WTC11 (cell line): ENCODE data around the gene SDHAF2. TPM values are rescaled to one million over a fixed set of nuclear protein-coding genes. Genes with fewer than 3 reads are reported as not detected.

ENCODE experiments used
- ATAC-seq: fragments of 200-7000 bp; cut with Tn5 transposase; 2 replicates; pipeline ENCODE4 v1.10.0; 2021; ENCODE audit warnings: mild to moderate bottlenecking, moderate library complexity
- CTCF ChIA-PET: fragments of 300-600 bp; sonication (Branson Sonifier 250); formaldehyde crosslinking; loops from one replicate; lab custom pipeline; 2021; ENCODE audit warnings: antibody characterized with exemption; lab: Charles Lee
- POLR2A ChIA-PET: fragments of 350-600 bp; sonication (Branson Sonifier 250); formaldehyde crosslinking; loops from one replicate; lab custom pipeline; 2021; ENCODE audit warnings: antibody characterized with exemption; lab: Charles Lee
- DNase-seq: peaks from one replicate; pipeline ENCODE4 v3.0.0; 2021; ENCODE audit warnings: low spot score
- H3K27ac Mint-ChIP-seq: 2 replicates; pipeline ENCODE4 v1.8.0; 2021; ENCODE audit warnings: mixed read lengths
- H3K27me3 Mint-ChIP-seq: 2 replicates; pipeline ENCODE4 v1.8.0; 2021; ENCODE audit warnings: low read depth, mild to moderate bottlenecking, moderate library complexity, mixed read lengths
- H3K36me3 Mint-ChIP-seq: 2 replicates; pipeline ENCODE4 v1.8.0; 2021; ENCODE audit warnings: mixed read lengths
- H3K4me1 Mint-ChIP-seq: 2 replicates; pipeline ENCODE4 v1.8.0; 2022; ENCODE audit warnings: mixed read lengths
- H3K4me3 Mint-ChIP-seq: 2 replicates; pipeline ENCODE4 v1.8.0; 2021; ENCODE audit warnings: mild to moderate bottlenecking, moderate library complexity, mixed read lengths
- H3K9me3 Mint-ChIP-seq: 2 replicates; pipeline ENCODE4 v1.8.0; 2021; ENCODE audit warnings: mixed read lengths
- AFF4 ChIP-seq: sonication (generic); formaldehyde crosslinking; IDR thresholded peaks from 2 replicates; pipeline ENCODE4 v1.8.1; 2023; ENCODE audit warnings: mild to moderate bottlenecking, missing genetic modification reagents, borderline replicate concordance
- EMX1 ChIP-seq: fragments of 250-450 bp; sonication (Bioruptor Pico); IDR thresholded peaks from 2 replicates; pipeline ENCODE4 v1.8.0; 2021; ENCODE audit warnings: mild to moderate bottlenecking
- IRF2 ChIP-seq: sonication (generic); formaldehyde crosslinking; IDR thresholded peaks from 2 replicates; pipeline ENCODE4 v1.8.0; 2022; ENCODE audit warnings: low read depth, missing genetic modification reagents, borderline replicate concordance
- MAX ChIP-seq: sonication (generic); formaldehyde crosslinking; IDR thresholded peaks from 2 replicates; pipeline ENCODE4 v1.8.0; 2022; ENCODE audit warnings: mild to moderate bottlenecking, missing genetic modification reagents
- NFE2L1 ChIP-seq: sonication (generic); formaldehyde crosslinking; IDR thresholded peaks from 2 replicates; pipeline ENCODE4 v1.8.1; 2023; ENCODE audit warnings: missing genetic modification reagents
- OVOL2 ChIP-seq: fragments of 250-450 bp; sonication (Bioruptor Pico); IDR thresholded peaks from 2 replicates; pipeline ENCODE4 v1.9.0; 2021; ENCODE audit warnings: mild to moderate bottlenecking, borderline replicate concordance
- TP53 ChIP-seq: sonication (generic); formaldehyde crosslinking; IDR thresholded peaks from 2 replicates; pipeline ENCODE4 v1.8.1; 2023; ENCODE audit warnings: mild to moderate bottlenecking, missing genetic modification reagents
- ZNF138 ChIP-seq: sonication (generic); formaldehyde crosslinking; conservative IDR thresholded peaks from 2 replicates; pipeline ENCODE4 v1.8.1; 2022; ENCODE audit warnings: mild to moderate bottlenecking, moderate library complexity, missing genetic modification reagents
- ZNF263 ChIP-seq: sonication (generic); formaldehyde crosslinking; IDR thresholded peaks from 2 replicates; pipeline ENCODE4 v1.8.1; 2022; ENCODE audit warnings: low read depth, mild to moderate bottlenecking, moderate library complexity, missing genetic modification reagents
- total RNA-seq: library from RNA; stranded (reverse); gene quantifications from 3 replicates; pipeline ENCODE4 v1.2.3, GENCODE V29; 2021
- TF ChIP-seq, protein P1 (sequence below): sonication (generic); formaldehyde crosslinking; IDR thresholded peaks from 2 replicates; pipeline ENCODE4 v1.8.1; 2022; ENCODE audit warnings: mild to moderate bottlenecking, missing genetic modification reagents, moderate library complexity, borderline replicate concordance
- TF ChIP-seq, protein P2 (sequence below): sonication (generic); formaldehyde crosslinking; IDR thresholded peaks from 2 replicates; pipeline ENCODE4 v1.8.1; 2023; ENCODE audit warnings: mild to moderate bottlenecking, missing genetic modification reagents, moderate library complexity
- TF ChIP-seq, protein P3 (sequence below): fragments of 250-450 bp; sonication (Bioruptor Pico); IDR thresholded peaks from 2 replicates; pipeline ENCODE4 v1.8.0; 2021; ENCODE audit warnings: mild to moderate bottlenecking
- TF ChIP-seq, protein P4 (sequence below): sonication (generic); formaldehyde crosslinking; IDR thresholded peaks from 2 replicates; pipeline ENCODE4 v1.8.0; 2022; ENCODE audit warnings: missing genetic modification reagents

Gene SDHAF2
- total RNA-seq, 1 experiment from 2014 or later = 36.5 TPM

GRCh38 chr11:61480994-61481335 lies 51.0 kb downstream of the SDHAF2 start:
- H3K4me1 Mint-ChIP-seq = peaks cover 32% of the 10 kb centered on the region
- no peak for TF ChIP-seq EMX1
- TF ChIP-seq, protein P1, sequence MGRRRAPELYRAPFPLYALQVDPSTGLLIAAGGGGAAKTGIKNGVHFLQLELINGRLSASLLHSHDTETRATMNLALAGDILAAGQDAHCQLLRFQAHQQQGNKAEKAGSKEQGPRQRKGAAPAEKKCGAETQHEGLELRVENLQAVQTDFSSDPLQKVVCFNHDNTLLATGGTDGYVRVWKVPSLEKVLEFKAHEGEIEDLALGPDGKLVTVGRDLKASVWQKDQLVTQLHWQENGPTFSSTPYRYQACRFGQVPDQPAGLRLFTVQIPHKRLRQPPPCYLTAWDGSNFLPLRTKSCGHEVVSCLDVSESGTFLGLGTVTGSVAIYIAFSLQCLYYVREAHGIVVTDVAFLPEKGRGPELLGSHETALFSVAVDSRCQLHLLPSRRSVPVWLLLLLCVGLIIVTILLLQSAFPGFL = no peak
- no peak for TF ChIP-seq OVOL2 (CRISPR knock-in tag)
- TF ChIP-seq, all 79 proteins: peak for 0
- Mint-ChIP-seq H3K4me3 (no peak overlapping the region), H3K9me3 (no peaks in the 10 kb centered on the region), H3K36me3 (no peaks in the 10 kb centered on the region), H3K27me3 (peaks cover 6% of the 10 kb centered on the region; the same call in 1 of the 2 replicates), H3K27ac (no peak overlapping the region)
- CTCF ChIA-PET = interaction anchor here (0.7 to 11.7 kb wide), 18 partner anchors 11 to 266 kb away, joined by 3 to 552 read pairs (median 7); partner anchors contain the start of gene LRRC10B
- ATAC-seq (peak; percentile 70), DNase-seq (peak; percentile 87)
- POLR2A ChIA-PET = no interaction called here

- ATAC-seq = no peak
- Mint-ChIP-seq H3K36me3 (0 out of 2 replicates have a peak, but pooled peaks cover 2% of the 10 kb centered on the region), H3K27me3 (peaks cover 10% of the 10 kb centered on the region; the same call in 1 of the 2 replicates), H3K9me3 (no peaks in the 10 kb centered on the region), H3K27ac (no peak overlapping the region), H3K4me3 (no peak overlapping the region), H3K4me1 (peaks cover 38% of the 10 kb centered on the region)
- DNase-seq = no peak
- ChIA-PET POLR2A (interaction anchor here (1.0 kb wide), 1 partner anchor 27 kb away, joined by 5 read pairs; the partner anchor contains the start of gene LRRC10B), CTCF (interaction anchor here (0.6 to 11.7 kb wide), 58 partner anchors 10 to 251 kb away, joined by 3 to 552 read pairs (median 6); partner anchors contain the start of genes CPSF7, CYB561A3, LRRC10B and SDHAF2)
- TF ChIP-seq, protein P2, sequence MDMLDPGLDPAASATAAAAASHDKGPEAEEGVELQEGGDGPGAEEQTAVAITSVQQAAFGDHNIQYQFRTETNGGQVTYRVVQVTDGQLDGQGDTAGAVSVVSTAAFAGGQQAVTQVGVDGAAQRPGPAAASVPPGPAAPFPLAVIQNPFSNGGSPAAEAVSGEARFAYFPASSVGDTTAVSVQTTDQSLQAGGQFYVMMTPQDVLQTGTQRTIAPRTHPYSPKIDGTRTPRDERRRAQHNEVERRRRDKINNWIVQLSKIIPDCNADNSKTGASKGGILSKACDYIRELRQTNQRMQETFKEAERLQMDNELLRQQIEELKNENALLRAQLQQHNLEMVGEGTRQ (CRISPR knock-in tag) = no peak
- no peak for TF ChIP-seq IRF2 (CRISPR knock-in tag)
- TF ChIP-seq, protein P3, sequence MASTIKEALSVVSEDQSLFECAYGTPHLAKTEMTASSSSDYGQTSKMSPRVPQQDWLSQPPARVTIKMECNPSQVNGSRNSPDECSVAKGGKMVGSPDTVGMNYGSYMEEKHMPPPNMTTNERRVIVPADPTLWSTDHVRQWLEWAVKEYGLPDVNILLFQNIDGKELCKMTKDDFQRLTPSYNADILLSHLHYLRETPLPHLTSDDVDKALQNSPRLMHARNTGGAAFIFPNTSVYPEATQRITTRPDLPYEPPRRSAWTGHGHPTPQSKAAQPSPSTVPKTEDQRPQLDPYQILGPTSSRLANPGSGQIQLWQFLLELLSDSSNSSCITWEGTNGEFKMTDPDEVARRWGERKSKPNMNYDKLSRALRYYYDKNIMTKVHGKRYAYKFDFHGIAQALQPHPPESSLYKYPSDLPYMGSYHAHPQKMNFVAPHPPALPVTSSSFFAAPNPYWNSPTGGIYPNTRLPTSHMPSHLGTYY (CRISPR knock-in tag) = no peak
- TF ChIP-seq, protein P4, sequence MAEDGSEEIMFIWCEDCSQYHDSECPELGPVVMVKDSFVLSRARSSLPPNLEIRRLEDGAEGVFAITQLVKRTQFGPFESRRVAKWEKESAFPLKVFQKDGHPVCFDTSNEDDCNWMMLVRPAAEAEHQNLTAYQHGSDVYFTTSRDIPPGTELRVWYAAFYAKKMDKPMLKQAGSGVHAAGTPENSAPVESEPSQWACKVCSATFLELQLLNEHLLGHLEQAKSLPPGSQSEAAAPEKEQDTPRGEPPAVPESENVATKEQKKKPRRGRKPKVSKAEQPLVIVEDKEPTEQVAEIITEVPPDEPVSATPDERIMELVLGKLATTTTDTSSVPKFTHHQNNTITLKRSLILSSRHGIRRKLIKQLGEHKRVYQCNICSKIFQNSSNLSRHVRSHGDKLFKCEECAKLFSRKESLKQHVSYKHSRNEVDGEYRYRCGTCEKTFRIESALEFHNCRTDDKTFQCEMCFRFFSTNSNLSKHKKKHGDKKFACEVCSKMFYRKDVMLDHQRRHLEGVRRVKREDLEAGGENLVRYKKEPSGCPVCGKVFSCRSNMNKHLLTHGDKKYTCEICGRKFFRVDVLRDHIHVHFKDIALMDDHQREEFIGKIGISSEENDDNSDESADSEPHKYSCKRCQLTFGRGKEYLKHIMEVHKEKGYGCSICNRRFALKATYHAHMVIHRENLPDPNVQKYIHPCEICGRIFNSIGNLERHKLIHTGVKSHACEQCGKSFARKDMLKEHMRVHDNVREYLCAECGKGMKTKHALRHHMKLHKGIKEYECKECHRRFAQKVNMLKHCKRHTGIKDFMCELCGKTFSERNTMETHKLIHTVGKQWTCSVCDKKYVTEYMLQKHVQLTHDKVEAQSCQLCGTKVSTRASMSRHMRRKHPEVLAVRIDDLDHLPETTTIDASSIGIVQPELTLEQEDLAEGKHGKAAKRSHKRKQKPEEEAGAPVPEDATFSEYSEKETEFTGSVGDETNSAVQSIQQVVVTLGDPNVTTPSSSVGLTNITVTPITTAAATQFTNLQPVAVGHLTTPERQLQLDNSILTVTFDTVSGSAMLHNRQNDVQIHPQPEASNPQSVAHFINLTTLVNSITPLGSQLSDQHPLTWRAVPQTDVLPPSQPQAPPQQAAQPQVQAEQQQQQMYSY = no peak
- no peak for TF ChIP-seq ZNF263 (CRISPR knock-in tag)
- no peak for TF ChIP-seq NFE2L1 (CRISPR knock-in tag)
- TF ChIP-seq ZNF138 (CRISPR knock-in tag) = no peak
- TF ChIP-seq TP53 (CRISPR knock-in tag) = no peak
- TF ChIP-seq AFF4 (CRISPR knock-in tag) = no peak
- TF ChIP-seq MAX (CRISPR knock-in tag) = no peak
Observed at GRCh38 chr11:61481806-61482205, 51.9 kb downstream of the SDHAF2 start.
